Measurements from ENCODE around the gene KLLN.

Gene KLLN

DNA sequence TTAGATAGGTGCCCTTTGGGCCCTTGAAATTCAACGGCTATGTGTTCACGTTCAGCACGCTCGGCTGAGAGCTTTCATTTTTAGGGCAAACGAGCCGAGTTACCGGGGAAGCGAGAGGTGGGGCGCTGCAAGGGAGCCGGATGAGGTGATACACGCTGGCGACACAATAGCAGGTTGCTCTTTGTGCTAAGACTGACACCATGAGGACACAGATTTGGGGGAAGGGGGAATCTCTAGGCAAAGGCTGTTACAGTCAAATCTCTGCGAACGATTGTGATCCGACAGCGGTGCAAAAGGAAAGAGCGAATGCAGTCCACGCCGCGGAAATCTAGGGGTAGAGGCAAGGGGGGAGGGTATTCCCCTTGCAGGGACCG lies 667 bp downstream of the KLLN start:
- Histone ChIP-seq H3K36me3 (ENCODE audit: insufficient read depth) (peaks cover 10% of the 10 kb centered on the region; the same call in 1 of the 2 replicates), H4K20me1 (ENCODE audit: insufficient read depth) (no peaks in the 10 kb centered on the region; the same call in 1 of the 2 replicates), H3K4me2 (peak overlapping the region; percentile 89), H2AFZ (ENCODE audit: low read depth) (peak overlapping the region; percentile 24; the same call in 1 of the 2 replicates), H3K4me1 (ENCODE audit: low read depth, poor library complexity, severe bottlenecking) (peaks cover 25% of the 10 kb centered on the region), H3K27ac (peak overlapping the region; percentile 98), H3K9ac (peak overlapping the region; percentile 94), H3K4me3 (IDR thresholded peaks at IDR 0.05; ENCODE audit: insufficient read depth, low read depth, low read length) (peak overlapping the region; percentile 8), H3K27me3 (ENCODE audit: insufficient read depth, low read depth) (no peaks in the 10 kb centered on the region), H3K79me2 (ENCODE audit: insufficient read depth, low read depth) (peaks cover 72% of the 10 kb centered on the region)
- TF ChIP-seq CTCF (conservative IDR thresholded peaks at IDR 0.05; ENCODE audit: low read depth, low read length), result no peak

DNA sequence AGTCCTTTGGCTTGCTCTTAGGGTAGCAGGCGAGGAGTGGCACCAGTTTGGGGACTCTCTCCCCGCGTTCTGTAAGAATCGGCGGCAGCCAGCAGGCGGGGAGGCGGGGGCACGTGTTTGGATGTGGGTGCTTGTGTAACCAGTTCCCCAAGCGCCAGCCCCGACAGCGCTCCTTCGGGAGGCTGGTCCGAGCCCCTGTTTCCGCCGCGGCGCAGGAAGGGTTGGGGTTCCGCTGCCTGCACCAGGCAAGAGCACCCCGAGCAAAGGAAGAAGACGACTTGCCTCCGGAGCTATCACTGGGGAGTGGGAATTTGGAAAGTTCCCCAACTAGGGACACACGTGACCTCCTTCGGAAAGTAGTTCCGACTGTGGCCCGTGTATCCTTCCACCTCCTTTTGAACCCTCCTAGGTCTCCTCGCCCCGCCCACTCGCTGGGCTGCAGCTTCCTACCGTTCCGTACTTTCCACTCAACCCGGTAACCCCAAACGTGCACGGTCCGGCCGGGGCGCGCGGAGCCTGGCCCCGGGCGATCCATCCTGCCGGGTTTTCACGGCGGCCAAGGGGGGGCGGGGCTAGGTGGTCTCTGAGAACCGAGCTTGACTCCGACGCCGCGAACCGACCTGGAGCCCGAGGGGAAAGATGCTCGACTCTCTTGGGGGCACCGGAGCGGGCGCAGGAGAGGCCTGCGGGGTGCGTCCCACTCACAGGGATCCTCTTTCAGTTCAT lies 1.2 kb downstream of the KLLN start:
- H3K27ac ChIP-seq, result peak overlapping the region; percentile 98
- peak overlapping the region; percentile 24 for H2AFZ ChIP-seq (ENCODE audit: low read depth)
- peaks cover 6% of the 10 kb centered on the region; the same call in 1 of the 2 replicates for H3K36me3 ChIP-seq (ENCODE audit: insufficient read depth)
- H3K27me3 ChIP-seq (ENCODE audit: insufficient read depth, low read depth), result no peaks in the 10 kb centered on the region
- H4K20me1 ChIP-seq (ENCODE audit: insufficient read depth), result no peaks in the 10 kb centered on the region
- H3K4me1 ChIP-seq (ENCODE audit: low read depth, poor library complexity, severe bottlenecking), result peaks cover 25% of the 10 kb centered on the region
- H3K4me2 ChIP-seq, result peak overlapping the region; percentile 89
- peak overlapping the region; percentile 94 for H3K9ac ChIP-seq
- peak overlapping the region; percentile 8 for H3K4me3 ChIP-seq (IDR thresholded peaks at IDR 0.05; ENCODE audit: insufficient read depth, low read depth, low read length)
- no peak for TF ChIP-seq CTCF (conservative IDR thresholded peaks at IDR 0.05; ENCODE audit: low read depth, low read length)
- H3K79me2 ChIP-seq (ENCODE audit: insufficient read depth, low read depth), result peaks cover 67% of the 10 kb centered on the region

DNA sequence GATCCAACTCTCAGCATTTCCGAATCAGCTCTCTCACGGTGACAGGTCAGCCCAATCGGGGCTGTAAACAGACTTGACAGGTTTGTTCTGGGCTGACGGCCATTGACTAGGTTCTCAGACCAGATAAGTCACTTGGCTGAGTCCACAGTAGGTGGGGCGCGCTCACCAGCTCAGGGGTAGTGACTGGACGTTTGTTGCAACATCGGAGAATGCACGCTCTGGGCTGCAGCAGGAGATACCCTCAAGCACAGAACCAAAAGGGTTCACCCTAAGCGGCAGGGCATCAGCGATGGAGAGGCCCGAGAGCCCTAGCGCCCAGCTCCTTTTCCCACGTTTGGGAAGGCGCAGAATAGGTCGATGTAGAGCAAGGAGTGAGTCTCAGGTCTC lies 1.8 kb downstream of the KLLN start:
- Histone ChIP-seq H3K4me2 (peak overlapping the region; percentile 89), H2AFZ (ENCODE audit: low read depth) (peak overlapping the region; percentile 24), H3K79me2 (ENCODE audit: insufficient read depth, low read depth) (peaks cover 61% of the 10 kb centered on the region), H3K27ac (peak overlapping the region; percentile 98), H3K27me3 (ENCODE audit: insufficient read depth, low read depth) (no peaks in the 10 kb centered on the region), H3K4me1 (ENCODE audit: low read depth, poor library complexity, severe bottlenecking) (peaks cover 25% of the 10 kb centered on the region), H3K9ac (peak overlapping the region; percentile 94), H3K36me3 (ENCODE audit: insufficient read depth) (peaks cover under 1% of the 10 kb centered on the region; the same call in 1 of the 2 replicates), H3K4me3 (IDR thresholded peaks at IDR 0.05; ENCODE audit: insufficient read depth, low read depth, low read length) (no peak overlapping the region), H4K20me1 (ENCODE audit: insufficient read depth) (no peaks in the 10 kb centered on the region)
- TF ChIP-seq CTCF (conservative IDR thresholded peaks at IDR 0.05; ENCODE audit: low read depth, low read length), result no peak

GRCh38 chr10:87860816-87861403 lies 2.4 kb downstream of the KLLN start:
- no peaks in the 10 kb centered on the region for H3K27me3 ChIP-seq (ENCODE audit: insufficient read depth, low read depth)
- peaks cover 55% of the 10 kb centered on the region for H3K79me2 ChIP-seq (ENCODE audit: insufficient read depth, low read depth)
- TF ChIP-seq CTCF (conservative IDR thresholded peaks at IDR 0.05; ENCODE audit: low read depth, low read length), result no peak
- H3K27ac ChIP-seq, result peak overlapping the region; percentile 98
- H3K4me2 ChIP-seq, result peak overlapping the region; percentile 89
- peak overlapping the region; percentile 24 for H2AFZ ChIP-seq (ENCODE audit: low read depth)
- H3K4me3 ChIP-seq (IDR thresholded peaks at IDR 0.05; ENCODE audit: insufficient read depth, low read depth, low read length), result no peak overlapping the region
- H3K4me1 ChIP-seq (ENCODE audit: low read depth, poor library complexity, severe bottlenecking), result peaks cover 25% of the 10 kb centered on the region
- H3K36me3 ChIP-seq (ENCODE audit: insufficient read depth), result no peaks in the 10 kb centered on the region
- no peaks in the 10 kb centered on the region for H4K20me1 ChIP-seq (ENCODE audit: insufficient read depth)
- H3K9ac ChIP-seq, result peak overlapping the region; percentile 94

All from KMS-11 (cell line).